ENCODE data around the gene FURIN.
"Not testable (repeated sequence)": the region's sequence is repeated elsewhere in the genome, so short reads cannot be mapped to it uniquely, and the experiment has no call there.

Gene FURIN

DNA sequence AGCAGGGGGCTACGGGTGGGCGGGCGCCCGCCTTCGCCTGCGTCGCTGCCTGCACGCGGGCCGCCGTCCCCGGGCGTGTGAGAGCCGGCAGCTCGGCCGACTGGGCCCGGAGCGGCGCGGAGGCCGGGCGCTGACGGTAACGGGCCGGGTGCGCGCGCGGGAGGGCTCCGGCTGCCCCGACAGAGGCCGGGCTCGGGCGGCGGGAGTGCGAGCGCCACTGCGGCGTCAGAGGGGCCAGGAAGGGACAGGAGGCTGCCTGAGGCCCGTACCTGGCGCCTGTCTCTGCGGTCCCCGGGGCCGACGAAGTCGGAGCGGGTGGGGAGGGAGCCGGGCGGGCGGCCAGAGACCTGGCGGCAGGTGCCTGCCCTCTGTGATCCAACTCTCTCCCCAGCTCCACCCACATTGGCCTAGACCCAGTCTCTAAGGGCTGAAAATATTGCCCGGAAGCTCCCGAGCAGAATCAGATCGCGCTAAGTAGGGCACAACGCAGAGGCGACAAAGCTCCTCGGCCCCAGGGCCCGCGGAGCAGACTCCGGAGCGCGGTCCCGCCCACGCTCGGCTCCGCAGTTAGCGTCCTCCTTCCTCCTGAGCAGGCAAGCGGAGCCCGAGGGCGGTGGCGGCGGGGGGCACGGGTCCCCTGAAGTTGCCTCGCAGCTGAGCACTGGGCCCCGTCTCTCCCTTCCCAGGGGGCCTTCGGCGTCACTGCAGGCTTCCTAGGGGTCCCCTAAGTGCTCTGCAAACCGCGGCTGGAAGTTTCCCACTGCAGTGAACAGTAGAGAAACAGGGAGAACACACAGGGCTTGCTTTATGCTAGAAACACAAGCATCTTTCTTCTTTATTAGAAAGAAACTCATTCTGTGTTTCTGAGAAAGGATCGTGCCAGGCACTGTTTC, 34.7 kb downstream of the FURIN start, which contains the start of gene MAN2A2:
MAN2A2 (plus strand) TSS at position 463 of the 893 bp plus-strand sequence. CDS start 906 bp downstream, outside the sequence.
- peak; percentile 58 for DNase-seq (ENCODE audit: low read depth)

DNA sequence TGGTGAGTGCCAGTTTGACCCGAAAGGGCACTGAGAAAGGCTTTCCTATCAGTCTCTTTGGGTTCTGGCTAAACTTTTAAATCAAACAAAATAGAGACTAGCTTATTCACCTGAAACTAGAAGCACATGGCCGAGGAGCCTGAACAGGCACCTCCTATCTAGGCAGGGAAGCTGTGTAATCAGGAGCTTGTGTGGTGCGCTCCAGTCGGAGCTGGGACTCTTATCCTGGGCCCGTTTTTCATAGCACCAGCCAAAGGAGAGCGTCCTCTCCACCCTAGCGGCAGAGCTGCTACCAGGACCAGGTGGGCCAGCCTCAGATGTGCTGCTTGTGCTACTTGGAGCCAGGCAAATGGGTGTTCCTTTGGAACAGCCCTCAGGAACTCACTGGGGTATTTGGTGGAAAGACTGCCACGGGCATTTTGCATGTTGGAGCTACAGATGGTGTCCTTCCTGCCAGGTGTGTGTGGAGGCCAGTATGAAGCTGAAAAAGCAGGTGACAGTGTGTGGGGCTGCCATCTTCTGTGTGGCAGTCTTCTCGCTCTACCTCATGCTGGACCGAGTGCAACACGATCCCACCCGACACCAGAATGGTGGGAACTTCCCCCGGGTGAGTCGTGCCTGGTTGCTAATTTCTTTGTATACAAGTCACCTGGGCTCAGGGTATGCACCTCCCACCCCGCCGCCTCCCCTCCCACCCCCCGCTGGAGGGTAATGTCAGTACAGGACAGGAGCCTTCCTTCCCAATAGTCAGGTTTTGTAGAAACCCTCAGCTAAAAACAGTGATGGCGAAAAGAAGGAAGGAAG, 35.5 kb downstream of the FURIN start:
- DNase-seq (ENCODE audit: low read depth) = no peak

DNA sequence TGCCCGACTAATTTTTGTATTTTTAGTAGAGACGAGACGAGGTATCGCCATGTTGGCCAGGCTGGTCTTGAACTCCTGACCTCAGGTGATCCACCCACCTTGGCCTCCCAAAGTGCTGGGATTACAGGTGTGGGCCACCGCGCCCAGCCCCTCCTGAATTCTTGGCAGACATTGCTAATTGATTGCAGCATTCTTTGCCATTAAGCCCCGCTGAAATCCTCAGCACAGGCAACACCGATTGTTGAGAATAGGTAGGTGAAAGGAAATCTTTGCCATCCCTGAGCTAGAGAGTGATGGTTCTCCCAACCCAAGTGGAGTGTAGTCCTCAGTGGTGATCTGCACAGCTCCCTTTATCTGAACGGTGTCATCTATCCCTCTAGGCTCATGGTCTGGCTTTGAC, 36.4 kb downstream of the FURIN start:
- DNase-seq (ENCODE audit: low read depth) = no peak

DNA sequence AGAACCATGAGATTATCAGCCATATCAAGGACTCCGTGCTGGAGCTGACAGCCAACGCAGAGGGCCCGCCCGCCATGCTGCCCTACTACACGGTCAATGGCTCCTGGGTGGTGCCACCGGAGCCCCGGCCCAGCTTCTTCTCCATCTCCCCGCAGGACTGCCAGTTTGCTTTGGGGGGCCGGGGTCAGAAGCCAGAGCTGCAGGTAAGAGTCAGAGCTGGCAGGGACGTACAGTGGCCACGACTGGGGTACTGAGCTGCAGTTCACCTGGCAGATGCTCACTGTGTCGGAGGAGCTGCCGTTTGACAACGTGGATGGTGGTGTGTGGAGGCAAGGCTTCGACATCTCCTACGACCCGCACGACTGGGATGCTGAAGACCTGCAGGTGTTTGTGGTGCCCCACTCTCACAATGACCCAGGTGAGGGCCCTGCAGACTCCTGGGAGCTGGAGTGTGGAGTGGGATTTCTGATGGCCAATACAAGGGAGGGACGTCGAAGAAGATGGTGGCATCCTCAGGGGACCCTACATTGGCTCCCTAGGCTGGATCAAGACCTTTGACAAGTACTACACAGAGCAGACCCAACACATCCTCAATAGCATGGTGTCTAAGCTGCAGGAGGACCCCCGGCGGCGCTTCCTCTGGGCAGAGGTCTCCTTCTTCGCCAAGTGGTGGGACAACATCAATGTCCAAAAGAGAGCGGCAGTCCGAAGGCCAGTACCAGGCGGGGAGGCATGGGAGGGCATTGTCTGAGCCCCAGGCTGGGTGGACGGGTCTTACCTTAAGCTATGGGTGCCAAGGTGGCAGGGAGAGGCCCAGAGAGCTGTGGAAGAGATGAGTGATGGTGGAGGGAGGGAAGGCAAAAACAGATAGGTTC, 37.2 kb downstream of the FURIN start:
- no peak for DNase-seq (ENCODE audit: low read depth)

DNA sequence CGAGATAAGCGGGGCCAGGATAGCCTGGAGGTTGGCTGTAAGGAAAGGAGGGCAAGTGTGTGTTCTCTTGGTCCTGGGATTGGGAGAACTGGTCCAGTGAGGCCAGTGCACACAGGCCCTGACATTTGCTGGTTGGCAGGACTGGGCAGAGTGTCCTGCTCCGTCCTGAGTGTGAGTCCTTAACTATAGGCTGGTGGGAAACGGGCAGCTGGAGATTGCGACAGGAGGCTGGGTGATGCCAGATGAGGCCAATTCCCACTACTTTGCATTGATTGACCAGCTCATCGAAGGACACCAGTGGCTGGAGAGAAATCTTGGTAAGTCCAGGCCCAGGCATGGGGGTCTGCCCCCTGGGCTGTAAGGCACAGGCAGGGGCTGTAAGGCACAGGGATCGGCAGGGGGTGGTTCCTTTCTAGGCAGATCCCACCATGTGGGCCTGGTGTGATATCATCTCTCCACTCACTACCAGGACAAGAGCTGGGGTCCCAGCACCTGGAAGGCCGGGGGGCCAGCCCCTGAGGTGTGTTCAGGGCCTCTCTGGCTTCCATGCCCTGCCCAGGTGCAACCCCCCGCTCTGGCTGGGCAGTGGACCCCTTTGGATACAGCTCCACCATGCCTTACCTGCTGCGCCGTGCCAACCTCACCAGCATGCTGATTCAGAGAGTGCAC, 37.9 kb downstream of the FURIN start:
- no peak for DNase-seq (ENCODE audit: low read depth)

DNA sequence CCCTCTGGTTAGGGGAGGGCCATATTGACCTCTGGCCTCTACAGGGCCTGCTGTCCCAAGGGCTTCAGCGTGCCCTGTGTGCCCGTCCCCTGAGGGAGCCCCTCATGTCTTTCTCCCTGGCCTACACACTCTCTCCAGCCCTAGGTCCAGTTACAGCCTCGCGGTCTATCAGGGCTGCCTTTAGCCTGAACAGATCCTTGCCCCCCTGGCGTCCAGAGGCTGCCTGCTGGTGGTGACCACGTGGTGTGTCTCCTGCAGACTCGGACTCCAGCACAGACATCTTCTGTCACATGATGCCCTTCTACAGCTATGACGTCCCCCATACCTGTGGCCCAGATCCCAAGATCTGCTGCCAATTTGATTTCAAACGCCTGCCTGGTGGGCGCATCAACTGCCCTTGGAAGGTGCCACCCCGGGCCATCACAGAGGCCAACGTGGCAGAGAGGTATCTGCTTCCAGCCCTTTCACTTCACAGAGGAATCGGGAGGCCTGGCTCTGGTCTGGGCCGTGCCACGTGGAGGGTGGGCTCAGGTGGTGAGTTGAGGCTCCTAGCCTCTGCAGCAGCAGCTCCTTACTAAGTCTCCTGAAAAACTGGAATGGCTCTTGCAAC, 38.8 kb downstream of the FURIN start:
- no peak for DNase-seq (ENCODE audit: low read depth)

DNA sequence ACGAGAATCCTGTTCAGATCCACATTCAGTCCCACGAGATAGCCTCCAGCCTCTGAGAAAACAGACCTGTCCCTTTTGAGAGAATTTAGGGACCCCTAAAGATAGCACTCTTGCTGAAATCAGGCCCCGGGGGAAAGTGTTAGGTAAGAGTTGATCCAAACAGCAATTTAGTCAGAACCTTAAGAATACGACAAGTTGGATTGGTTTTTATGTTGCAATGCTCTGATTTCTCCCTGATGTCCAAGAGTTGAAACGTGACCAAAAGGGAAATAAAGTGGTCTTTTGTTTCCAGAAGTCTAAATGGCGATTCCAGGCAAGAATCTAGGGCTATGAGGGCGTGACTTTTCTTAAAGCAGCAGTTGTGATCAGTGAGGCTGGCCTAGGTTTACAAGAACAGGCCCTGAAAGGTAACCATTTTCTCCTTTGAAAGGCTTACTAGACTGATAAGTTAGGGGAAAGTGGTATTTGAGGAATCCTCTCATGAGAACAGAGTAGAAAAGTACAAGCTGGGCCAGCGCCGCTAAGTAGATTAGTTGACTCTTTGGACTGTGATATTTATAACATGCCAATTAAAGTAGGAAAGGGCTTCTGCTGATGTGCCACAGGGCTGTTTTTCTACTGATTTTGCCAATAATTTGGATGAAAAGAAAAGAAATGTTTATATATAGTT, 39.6 kb downstream of the FURIN start:
- no peak for DNase-seq (ENCODE audit: low read depth)

DNA sequence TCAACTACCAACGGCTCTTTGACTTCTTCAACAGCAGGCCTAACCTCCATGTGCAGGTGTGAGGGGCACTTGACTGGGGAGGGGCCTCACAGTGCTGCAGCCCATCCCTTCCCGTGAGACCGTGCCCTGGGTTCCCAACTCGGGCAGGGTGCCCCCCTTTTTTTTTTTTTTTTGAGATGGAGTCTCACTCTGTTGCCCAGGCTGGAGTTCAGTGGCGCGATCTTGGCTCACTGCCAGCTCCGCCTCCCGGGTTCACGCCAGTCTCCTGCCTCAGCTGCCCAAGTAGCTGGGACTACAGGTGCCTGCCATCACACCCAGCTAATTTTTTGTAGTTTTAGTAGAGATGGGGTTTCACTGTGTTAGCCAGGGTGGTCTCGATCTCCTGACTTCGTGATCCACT, 41.1 kb downstream of the FURIN start:
- DNase-seq (ENCODE audit: low read depth) = not testable (repeated sequence)

DNA sequence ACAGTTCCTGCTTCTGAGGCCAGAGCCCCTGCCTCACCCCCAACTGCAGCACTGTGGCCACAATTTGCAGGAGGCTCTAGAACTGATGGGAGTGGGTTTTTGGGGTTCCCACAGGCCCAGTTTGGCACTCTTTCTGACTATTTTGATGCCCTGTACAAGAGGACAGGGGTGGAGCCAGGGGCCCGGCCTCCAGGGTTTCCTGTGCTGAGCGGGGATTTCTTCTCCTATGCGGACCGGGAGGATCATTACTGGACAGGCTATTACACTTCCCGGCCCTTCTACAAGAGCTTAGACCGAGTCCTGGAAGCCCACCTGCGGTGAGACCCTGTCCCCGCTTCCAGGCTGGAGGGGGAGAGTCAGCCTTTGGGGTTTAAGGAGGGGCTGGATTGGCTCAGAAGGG, 41.6 kb downstream of the FURIN start:
- DNase-seq (ENCODE audit: low read depth) = no peak

DNA sequence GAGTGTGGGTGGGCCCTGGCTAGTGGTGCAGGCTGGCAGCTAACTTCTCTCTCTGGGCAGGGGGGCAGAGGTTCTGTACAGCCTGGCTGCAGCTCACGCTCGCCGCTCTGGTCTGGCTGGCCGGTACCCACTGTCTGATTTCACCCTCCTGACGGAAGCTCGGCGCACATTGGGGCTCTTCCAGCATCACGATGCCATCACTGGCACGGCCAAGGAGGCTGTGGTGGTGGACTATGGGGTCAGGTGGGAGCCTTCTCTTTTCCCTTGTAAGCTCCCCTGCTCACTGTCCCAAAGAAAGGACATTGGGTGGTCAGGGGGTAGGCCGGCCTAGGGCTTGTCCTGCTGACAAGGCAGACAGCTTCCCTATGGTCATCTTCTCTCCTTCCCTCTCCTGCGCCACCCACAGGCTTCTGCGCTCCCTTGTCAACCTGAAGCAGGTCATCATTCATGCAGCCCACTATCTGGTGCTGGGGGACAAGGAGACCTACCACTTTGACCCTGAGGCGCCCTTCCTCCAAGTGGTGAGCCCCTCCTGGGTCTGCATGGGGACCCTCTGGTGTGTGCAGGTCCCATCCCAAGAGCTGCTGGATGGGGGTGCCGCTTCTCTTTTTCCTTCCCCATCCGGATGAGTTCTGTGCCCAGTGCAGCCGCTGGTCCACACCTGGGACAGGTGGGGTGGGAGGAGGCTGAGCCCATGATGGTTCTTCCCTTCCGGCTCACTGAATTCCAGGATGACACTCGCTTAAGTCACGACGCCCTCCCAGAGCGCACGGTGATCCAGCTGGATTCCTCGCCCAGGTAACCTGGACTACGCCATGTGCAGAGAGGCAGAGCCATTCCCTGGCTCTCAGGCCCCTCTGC, 42.3 kb downstream of the FURIN start:
- no peak for DNase-seq (ENCODE audit: low read depth)

DNA sequence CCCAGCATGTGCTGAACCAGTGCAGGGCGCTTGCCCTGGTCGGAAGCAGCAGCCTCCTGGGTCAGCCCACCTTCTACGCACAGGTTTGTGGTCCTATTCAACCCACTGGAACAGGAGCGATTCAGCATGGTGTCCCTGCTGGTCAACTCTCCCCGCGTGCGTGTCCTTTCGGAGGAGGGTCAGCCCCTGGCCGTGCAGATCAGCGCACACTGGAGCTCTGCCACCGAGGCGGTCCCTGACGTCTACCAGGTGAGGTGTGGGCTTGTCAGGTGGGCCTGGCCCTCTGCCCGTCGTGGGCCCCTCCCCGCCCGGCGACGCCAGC, 42.9 kb downstream of the FURIN start:
- no peak for DNase-seq (ENCODE audit: low read depth)

DNA sequence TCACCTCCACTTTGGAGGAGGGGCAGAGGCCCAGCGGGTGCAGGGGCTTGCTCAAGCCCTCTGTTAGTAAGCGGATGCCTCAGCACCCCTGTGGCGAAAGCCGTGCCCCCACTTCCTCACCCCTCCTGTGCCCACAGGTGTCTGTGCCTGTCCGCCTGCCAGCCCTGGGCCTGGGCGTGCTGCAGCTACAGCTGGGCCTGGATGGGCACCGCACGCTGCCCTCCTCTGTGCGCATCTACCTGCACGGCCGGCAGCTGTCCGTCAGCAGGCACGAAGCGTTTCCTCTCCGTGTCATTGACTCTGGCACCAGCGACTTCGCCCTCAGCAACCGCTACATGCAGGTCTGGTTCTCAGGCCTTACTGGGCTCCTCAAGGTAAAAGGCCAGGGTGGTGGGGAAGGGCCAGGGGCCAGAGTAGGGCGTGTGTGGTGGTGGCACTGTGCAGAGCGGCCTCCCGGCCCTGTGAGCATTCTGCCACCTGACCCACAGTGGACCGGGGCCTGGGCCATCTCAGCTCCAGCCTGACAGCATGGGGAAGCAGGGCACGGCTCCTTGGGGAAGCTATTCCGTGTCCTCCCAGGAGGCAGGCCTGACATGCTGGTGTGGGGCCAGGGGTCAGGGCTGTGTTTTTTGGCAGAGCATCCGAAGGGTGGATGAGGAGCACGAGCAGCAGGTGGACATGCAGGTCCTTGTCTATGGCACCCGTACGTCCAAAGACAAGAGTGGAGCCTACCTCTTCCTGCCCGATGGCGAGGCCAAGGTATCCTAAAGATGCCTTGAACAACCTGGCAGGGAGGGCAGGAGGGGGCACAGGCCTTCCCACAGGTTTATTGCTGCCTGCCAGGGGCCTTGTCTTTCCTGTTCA, 43.8 kb downstream of the FURIN start:
- DNase-seq (ENCODE audit: low read depth) = no peak

DNA sequence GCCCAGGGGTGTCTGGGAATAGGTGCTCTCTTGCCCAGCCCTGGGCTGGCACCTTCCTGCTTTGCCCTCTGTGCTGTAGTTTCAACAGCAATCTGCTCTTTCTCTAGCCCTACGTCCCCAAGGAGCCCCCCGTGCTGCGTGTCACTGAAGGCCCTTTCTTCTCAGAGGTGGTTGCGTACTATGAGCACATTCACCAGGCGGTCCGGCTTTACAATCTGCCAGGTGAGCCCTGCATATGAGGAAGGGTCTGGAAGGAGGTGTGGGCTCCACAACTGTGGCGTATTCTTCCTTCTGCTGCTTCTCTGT, 44.3 kb downstream of the FURIN start:
- no peak for DNase-seq (ENCODE audit: low read depth)

DNA sequence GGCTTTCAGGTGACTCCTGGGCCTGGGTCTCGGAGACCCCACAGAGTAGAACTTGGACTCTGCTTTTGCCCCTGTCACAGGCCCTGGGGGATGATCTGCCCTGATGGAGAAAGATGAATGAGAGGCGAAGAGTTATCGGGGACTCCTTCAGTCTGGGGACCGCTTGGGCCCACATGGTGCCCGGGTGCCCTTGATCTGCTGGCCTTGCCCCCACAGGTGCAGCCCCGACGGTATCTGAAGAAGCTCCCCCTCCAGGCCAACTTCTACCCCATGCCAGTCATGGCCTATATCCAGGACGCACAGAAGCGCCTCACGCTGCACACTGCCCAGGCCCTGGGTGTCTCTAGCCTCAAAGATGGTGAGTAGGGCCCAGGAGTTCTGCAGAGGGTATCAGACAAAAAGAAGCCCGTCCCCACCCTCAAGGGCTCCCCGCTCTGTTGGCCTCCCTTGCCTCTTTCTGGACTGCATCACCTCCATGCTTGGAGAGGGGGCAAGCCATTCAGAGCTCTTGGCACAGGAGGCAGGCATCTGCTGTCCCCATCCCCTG, 45.1 kb downstream of the FURIN start:
- no peak for DNase-seq (ENCODE audit: low read depth)

DNA sequence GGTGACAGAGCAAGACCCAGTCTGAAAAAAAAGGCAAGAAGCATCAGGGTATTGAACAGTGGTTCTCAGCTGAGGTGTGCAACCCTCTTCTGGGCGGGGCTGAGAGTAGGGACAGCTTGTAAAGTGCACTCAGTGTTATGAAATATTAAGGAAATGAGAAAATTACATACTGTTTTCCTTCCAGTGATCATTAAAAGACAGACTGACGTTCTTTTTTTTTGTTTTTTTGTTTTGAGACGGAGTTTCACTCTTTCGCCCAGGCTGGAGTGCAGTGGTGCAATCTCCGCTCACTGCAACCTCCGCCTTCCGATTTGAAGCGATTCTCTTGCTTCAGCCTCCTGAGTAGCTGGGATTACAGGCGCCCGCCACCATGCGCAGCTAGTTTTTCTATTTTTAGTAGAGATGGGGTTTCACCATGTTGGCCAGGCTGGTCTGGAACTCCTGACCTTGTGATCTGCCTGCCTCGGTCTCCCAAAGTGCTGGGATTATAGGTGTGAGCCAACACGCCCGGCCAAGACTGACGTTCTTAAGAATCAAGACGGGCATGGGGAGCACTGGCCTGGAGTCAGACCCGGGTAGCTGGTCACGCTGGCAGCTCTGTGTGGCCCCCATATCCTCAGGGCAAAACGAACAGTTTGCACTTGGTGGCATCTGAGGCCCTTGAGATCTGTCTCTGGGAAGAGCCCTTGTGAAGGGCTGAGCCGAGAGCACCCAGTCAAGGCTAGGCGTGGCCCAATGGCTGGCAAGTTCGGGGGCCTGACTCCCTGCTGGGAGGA, 46.1 kb downstream of the FURIN start:
- no peak for DNase-seq (ENCODE audit: low read depth)

DNA sequence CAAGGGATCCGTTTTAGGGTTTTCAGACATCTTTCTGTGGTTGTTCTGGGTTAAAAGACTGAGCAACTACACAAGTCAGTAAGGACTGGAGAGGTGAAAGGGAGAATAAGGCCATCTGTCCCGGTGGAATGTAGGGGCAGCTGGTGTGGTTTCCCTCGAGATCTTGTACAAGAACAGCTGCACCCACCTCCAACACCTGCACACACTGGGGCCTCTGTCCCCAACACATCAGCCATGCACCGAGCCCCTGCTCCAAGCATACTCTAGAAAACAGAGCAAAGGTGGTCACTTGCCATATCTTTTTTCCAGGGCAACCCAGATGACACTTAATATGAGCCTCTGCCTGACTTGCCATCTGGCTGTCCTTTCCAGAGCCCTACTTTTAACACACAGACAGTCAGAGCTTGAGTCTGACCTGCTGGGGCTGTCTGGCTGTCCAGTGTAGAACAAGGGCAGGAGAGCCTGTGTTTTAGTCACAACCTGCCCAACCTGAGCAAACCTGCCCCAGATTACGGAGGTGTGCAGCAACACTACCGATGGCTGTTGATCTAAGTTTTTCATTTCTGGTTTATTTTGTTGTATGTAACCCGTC, 46.9 kb downstream of the FURIN start:
- no peak for DNase-seq (ENCODE audit: low read depth)

DNA sequence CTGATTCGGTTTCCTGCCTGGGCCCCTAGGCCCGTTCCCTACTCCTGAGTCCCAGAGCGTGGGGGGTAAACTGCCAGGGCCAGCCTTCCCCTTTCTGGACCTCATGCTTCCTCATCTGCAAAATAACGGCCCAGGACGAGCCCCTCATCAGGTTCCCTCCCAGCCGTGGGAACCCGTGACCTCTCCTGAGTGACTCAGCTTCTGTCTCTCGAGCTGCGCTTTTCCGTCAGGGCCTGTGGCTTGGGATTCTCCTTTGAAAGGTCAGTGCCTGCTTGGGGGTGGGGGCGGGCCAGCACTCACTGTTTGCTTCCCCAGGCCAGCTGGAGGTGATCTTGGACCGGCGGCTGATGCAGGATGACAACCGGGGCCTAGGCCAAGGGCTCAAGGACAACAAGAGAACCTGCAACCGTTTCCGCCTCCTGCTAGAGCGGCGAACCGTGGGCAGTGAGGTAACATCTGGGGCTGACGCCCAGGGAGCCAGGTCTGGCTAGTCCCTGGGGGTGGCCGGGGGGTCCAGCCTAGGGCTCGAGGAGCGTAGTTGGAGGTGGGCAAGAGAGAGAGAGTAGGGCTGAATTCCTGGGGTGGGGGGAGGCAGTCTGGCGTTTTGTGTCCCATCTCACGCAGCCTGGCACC, 47.5 kb downstream of the FURIN start:
- no peak for DNase-seq (ENCODE audit: low read depth)
